H9 (cell line): ENCODE results near the gene TEX2. TPM values are rescaled to one million over a fixed set of nuclear protein-coding genes. Genes with fewer than 3 reads are reported as not detected.

ENCODE experiments used
- DNase-seq: peaks from one replicate; pipeline ENCODE4 v3.0.0-alpha.2; 2017
- H2AFZ ChIP-seq: one replicate; pipeline ENCODE4 v1.6.1; 2013; ENCODE audit warnings: mild to moderate bottlenecking, low read length, control low read depth, moderate library complexity
- H2AK5ac ChIP-seq: 2 replicates; pipeline ENCODE4 v1.6.1; 2013; ENCODE audit warnings: low read length, control low read depth, mixed read lengths; ENCODE audit not compliant: insufficient read length
- H2BK120ac ChIP-seq: one replicate; pipeline ENCODE4 v1.6.1; 2013; ENCODE audit warnings: low read depth, mild to moderate bottlenecking, low read length, control low read depth, inconsistent platforms; ENCODE audit not compliant: poor library complexity, severe bottlenecking
- H2BK12ac ChIP-seq: 2 replicates; pipeline ENCODE4 v1.6.1; 2013; ENCODE audit warnings: low read length, control low read depth, mixed read lengths, low read depth; ENCODE audit not compliant: insufficient read length
- H2BK15ac ChIP-seq: 2 replicates; pipeline ENCODE4 v1.6.1; 2013; ENCODE audit warnings: low read depth, low read length, control low read depth
- H2BK20ac ChIP-seq: one replicate; pipeline ENCODE4 v1.6.1; 2013; ENCODE audit warnings: low read depth, mild to moderate bottlenecking, low read length, control low read depth, inconsistent platforms; ENCODE audit not compliant: poor library complexity, severe bottlenecking
- H2BK5ac ChIP-seq: 2 replicates; pipeline ENCODE4 v1.6.1; 2013; ENCODE audit warnings: low read length, control low read depth, mixed read lengths; ENCODE audit not compliant: insufficient read length
- H3K14ac ChIP-seq: 2 replicates; pipeline ENCODE4 v1.6.1; 2013; ENCODE audit warnings: low read length, control low read depth; ENCODE audit not compliant: insufficient read depth
- H3K18ac ChIP-seq: 2 replicates; pipeline ENCODE4 v1.6.1; 2013; ENCODE audit warnings: low read depth, mild to moderate bottlenecking, mixed read lengths, low read length, control low read depth; ENCODE audit not compliant: insufficient read length
- H3K23ac ChIP-seq: 2 replicates; pipeline ENCODE4 v1.6.1; 2013; ENCODE audit warnings: low read length, control low read depth, mixed read lengths, low read depth; ENCODE audit not compliant: insufficient read length
- H3K23me2 ChIP-seq: 2 replicates; pipeline ENCODE4 v1.6.1; 2013; ENCODE audit warnings: low read depth, mild to moderate bottlenecking, mixed read lengths, low read length, control low read depth; ENCODE audit not compliant: insufficient read length, poor library complexity, severe bottlenecking
- H3K27ac ChIP-seq: 2 replicates; pipeline ENCODE4 v1.5.1; 2013; ENCODE audit warnings: low read length, control low read depth, mixed read lengths, low read depth; ENCODE audit not compliant: insufficient read length
- H3K27me3 ChIP-seq: 2 replicates; pipeline ENCODE4 v1.6.1; 2013; ENCODE audit warnings: low read length, control low read depth, inconsistent platforms; ENCODE audit not compliant: insufficient read depth
- H3K4ac ChIP-seq: 2 replicates; pipeline ENCODE4 v1.6.1; 2013; ENCODE audit warnings: low read depth, mild to moderate bottlenecking, control low read depth, inconsistent platforms, low read length, moderate library complexity
- H3K4me1 ChIP-seq: 2 replicates; pipeline ENCODE4 v1.6.1; 2013; ENCODE audit warnings: low read length, control low read depth, inconsistent platforms; ENCODE audit not compliant: insufficient read depth
- H3K4me2 ChIP-seq: 2 replicates; pipeline ENCODE4 v1.6.1; 2013; ENCODE audit warnings: low read length, control low read depth, mixed read lengths; ENCODE audit not compliant: insufficient read length, insufficient read depth
- H3K56ac ChIP-seq: 2 replicates; pipeline ENCODE4 v1.6.1; 2013; ENCODE audit warnings: low read depth, mild to moderate bottlenecking, mixed read lengths, low read length, control low read depth; ENCODE audit not compliant: insufficient read length
- H3K79me1 ChIP-seq: 2 replicates; pipeline ENCODE4 v1.6.1; 2013; ENCODE audit warnings: low read depth, mild to moderate bottlenecking, moderate library complexity, low read length, control low read depth, inconsistent platforms; ENCODE audit not compliant: insufficient read depth, poor library complexity, severe bottlenecking
- H3K79me2 ChIP-seq: 2 replicates; pipeline ENCODE4 v1.6.1; 2013; ENCODE audit warnings: low read length, control low read depth, inconsistent platforms; ENCODE audit not compliant: insufficient read depth
- H3K9ac ChIP-seq: 2 replicates; pipeline ENCODE4 v1.6.1; 2013; ENCODE audit warnings: low read length, control low read depth, mixed read lengths; ENCODE audit not compliant: insufficient read length; ENCODE audit errors: extremely low read depth
- H3K9me3 ChIP-seq: one replicate; pipeline ENCODE4 v1.6.1; 2013; ENCODE audit warnings: low read depth, low read length, inconsistent platforms; ENCODE audit not compliant: control insufficient read depth
- H3T11ph ChIP-seq: one replicate; pipeline ENCODE4 v1.6.1; 2013; ENCODE audit warnings: mild to moderate bottlenecking, low read length, control low read depth, inconsistent platforms
- H4K20me1 ChIP-seq: one replicate; pipeline ENCODE4 v1.6.1; 2013; ENCODE audit not compliant: control insufficient read depth, insufficient read length, insufficient read depth
- H4K5ac ChIP-seq: 2 replicates; pipeline ENCODE4 v1.6.1; 2013; ENCODE audit warnings: low read depth, mild to moderate bottlenecking, mixed read lengths, low read length, control low read depth; ENCODE audit not compliant: insufficient read length
- H4K8ac ChIP-seq: replicated peaks from 2 replicates; pipeline ENCODE4 v1.6.1; 2013; ENCODE audit warnings: low read length, control low read depth, mixed read lengths, low read depth; ENCODE audit not compliant: insufficient read length
- H4K91ac ChIP-seq: 2 replicates; pipeline ENCODE4 v1.6.1; 2013; ENCODE audit warnings: low read depth, mild to moderate bottlenecking, moderate library complexity, mixed read lengths, low read length, control low read depth; ENCODE audit not compliant: insufficient read length
- H3K27ac Mint-ChIP-seq, 3 experiments: 2 replicates in 2 of 3; 3 replicates in 1 of 3; pipeline ENCODE4 v1.8.0; 2020 to 2021; ENCODE audit warnings: mixed read lengths in 3 of 3, mild to moderate bottlenecking in 1 of 3, moderate library complexity in 1 of 3
- H3K27me3 Mint-ChIP-seq: 2 replicates; pipeline ENCODE4 v1.8.0; 2021; ENCODE audit warnings: low read depth, mild to moderate bottlenecking, moderate library complexity, mixed read lengths
- H3K36me3 Mint-ChIP-seq, 3 experiments: 2 replicates in 2 of 3; 3 replicates in 1 of 3; pipeline ENCODE4 v1.8.0; 2020 to 2021; ENCODE audit warnings: low read depth in 3 of 3, mixed read lengths in 3 of 3; ENCODE audit not compliant: insufficient read depth in 1 of 3
- H3K4me1 Mint-ChIP-seq, 2 experiments: 2 replicates each; pipeline ENCODE4 v1.8.0; 2020; ENCODE audit warnings: mixed read lengths in 2 of 2
- H3K4me3 Mint-ChIP-seq, 2 experiments: 2 replicates in 1 of 2; 3 replicates in 1 of 2; pipeline ENCODE4 v1.8.0; 2020 to 2021; ENCODE audit warnings: mild to moderate bottlenecking in 2 of 2, mixed read lengths in 2 of 2, moderate library complexity in 1 of 2
- H3K9me3 Mint-ChIP-seq, 2 experiments: 2 replicates in 1 of 2; 3 replicates in 1 of 2; pipeline ENCODE4 v1.8.0; 2020; ENCODE audit warnings: mild to moderate bottlenecking in 2 of 2, mixed read lengths in 2 of 2, moderate library complexity in 1 of 2
- WGBS: extraction: QIAGEN DNeasy Blood & Tissue Kit; methylation state at CpG from one replicate; pipeline ENCODE4 v1.1.7; 2013; ENCODE audit warnings: missing lambda C conversion rate, low lambda C conversion rate, mixed read lengths; ENCODE audit not compliant: insufficient read length; ENCODE audit errors: extremely low coverage; 5-methylcytosine and 5-hydroxymethylcytosine counted together
- total RNA-seq: library from RNA; stranded (reverse); gene quantifications from 2 replicates; pipeline ENCODE4 v1.2.1, GENCODE V29; 2021
- TF ChIP-seq, protein P1 (sequence below): fragments of 200-600 bp; sonication (generic); conservative IDR thresholded peaks from 3 replicates; pipeline ENCODE4 v1.8.0; 2021; ENCODE audit warnings: antibody characterized with exemption, mild to moderate bottlenecking

The TEX2 gene
- total RNA-seq, 1 experiment from 2014 or later: 12.2 TPM

DNA sequence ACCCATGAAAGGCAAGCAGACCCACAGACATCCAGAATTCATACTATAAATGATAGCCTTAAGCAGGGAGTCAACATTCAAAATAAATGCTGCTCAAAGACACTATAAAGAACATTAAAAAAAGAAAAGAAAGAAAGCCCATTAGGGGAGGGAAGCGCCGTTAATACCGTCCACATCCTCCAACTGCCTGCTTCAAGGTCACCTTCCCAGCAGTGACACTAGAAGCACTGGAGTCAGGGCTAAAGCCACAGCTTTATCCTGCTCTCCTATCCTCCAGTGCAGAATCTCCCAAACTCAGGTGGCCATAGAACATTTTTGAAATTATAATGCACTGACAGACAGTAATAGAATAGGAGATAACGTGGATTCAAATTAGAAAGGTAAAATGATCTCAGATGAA is 59.4 kb downstream of the TEX2 start:
- no peaks in the 10 kb centered on the region for H3K27me3 Mint-ChIP-seq

More for the DNA sequence above, 59.4 kb downstream of the TEX2 start:
- Histone ChIP-seq H2BK120ac (no peak overlapping the region), H4K91ac (no peak overlapping the region), H2BK15ac (no peak overlapping the region), H3T11ph (no peak overlapping the region), H3K4me1 (peaks cover 5% of the 10 kb centered on the region; the same call in 1 of the 2 replicates), H3K23me2 (no peaks in the 10 kb centered on the region), H4K20me1 (no peaks in the 10 kb centered on the region), H3K56ac (no peak overlapping the region), H2AFZ (no peak overlapping the region), H3K27ac (no peak overlapping the region), H2BK12ac (no peak overlapping the region), H4K5ac (no peak overlapping the region), H3K9ac (no peak overlapping the region), H3K4ac (no peak overlapping the region), H4K8ac (no peak overlapping the region), H2BK5ac (no peak overlapping the region), H3K79me1 (no peaks in the 10 kb centered on the region), H3K27me3 (no peaks in the 10 kb centered on the region), H2AK5ac (no peak overlapping the region), H3K14ac (no peak overlapping the region), H3K9me3 (no peaks in the 10 kb centered on the region), H3K79me2 (no peaks in the 10 kb centered on the region), H3K4me2 (no peak overlapping the region), H3K18ac (no peak overlapping the region), H3K23ac (no peak overlapping the region), H2BK20ac (no peak overlapping the region)
- no CpG with 5 or more reads among the region's 4 CpGs for WGBS
- TF ChIP-seq, protein P1, sequence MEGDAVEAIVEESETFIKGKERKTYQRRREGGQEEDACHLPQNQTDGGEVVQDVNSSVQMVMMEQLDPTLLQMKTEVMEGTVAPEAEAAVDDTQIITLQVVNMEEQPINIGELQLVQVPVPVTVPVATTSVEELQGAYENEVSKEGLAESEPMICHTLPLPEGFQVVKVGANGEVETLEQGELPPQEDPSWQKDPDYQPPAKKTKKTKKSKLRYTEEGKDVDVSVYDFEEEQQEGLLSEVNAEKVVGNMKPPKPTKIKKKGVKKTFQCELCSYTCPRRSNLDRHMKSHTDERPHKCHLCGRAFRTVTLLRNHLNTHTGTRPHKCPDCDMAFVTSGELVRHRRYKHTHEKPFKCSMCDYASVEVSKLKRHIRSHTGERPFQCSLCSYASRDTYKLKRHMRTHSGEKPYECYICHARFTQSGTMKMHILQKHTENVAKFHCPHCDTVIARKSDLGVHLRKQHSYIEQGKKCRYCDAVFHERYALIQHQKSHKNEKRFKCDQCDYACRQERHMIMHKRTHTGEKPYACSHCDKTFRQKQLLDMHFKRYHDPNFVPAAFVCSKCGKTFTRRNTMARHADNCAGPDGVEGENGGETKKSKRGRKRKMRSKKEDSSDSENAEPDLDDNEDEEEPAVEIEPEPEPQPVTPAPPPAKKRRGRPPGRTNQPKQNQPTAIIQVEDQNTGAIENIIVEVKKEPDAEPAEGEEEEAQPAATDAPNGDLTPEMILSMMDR: no peak
- Mint-ChIP-seq H3K36me3 (peaks cover 0 to 5% (median 0%) of the 10 kb centered on the region in 3 experiments; a peak in 1 of 7 replicates), H3K4me3 (no peak overlapping the region), H3K9me3 (no peaks in the 10 kb centered on the region), H3K27ac (no peak overlapping the region), H3K4me1 (peaks cover 27% of the 10 kb centered on the region in 2 experiments)
- no peak for DNase-seq
